Stimulated activated CD8-positive, alpha-beta memory T cell treated with anti-CD3 and anti-CD28 coated beads, Interleukin-12 subunit alpha, Interleukin-12 subunit beta, amount 100 ng/mL, for 24 hours (primary cell): ENCODE data around the gene SPSB3.
"Not testable (repeated sequence)": the region's sequence is repeated elsewhere in the genome, so short reads cannot be mapped to it uniquely, and the experiment has no call there.

Experiments
- DNase-seq: peaks from one replicate; pipeline ENCODE4 v3.0.0-alpha.2; 2020; ENCODE audit errors: extremely low read depth

Gene SPSB3

DNA sequence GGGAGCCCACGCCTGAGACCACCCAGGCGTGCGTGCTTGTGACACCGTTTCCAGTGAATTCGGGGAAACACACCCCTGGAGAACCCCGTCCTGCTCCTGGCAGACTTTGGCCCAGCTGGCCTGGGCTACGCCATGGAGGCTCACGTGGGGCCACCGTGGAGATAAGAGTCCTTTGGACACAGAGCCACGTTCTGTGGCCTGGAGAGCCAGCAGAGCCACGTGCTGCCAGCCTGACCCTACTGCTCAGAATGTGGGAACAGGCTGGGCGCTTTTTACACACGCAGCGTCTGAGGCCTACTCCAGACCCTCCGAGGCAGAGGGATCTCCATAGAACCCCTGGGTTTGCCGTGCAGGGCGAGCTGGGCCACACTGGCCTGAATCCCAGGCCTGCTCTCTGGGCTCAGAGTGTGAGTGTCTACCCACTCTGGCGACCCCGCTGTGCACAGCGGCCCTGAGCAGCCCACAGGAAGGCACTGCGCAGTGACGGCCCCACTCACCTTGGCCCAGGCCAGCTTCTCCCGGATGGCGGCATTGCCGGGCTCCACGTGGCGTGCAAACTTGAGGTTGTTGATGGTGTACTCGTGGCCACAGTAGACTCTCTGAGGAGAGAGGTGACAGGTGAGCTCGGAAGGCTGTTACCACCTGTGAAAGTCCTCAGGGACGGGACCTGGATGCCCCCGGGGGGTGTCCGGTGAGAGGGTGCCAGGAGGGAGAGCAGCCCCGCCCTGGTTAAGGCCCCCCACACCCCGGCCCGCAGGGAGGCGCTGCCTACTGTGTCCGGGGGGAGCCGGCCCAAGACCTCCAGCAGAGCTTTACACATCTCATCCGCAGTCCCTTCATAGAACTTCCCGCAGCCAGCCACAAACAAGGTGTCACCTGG is 34.3 kb upstream of the SPSB3 start:
- DNase-seq: no peak

DNA sequence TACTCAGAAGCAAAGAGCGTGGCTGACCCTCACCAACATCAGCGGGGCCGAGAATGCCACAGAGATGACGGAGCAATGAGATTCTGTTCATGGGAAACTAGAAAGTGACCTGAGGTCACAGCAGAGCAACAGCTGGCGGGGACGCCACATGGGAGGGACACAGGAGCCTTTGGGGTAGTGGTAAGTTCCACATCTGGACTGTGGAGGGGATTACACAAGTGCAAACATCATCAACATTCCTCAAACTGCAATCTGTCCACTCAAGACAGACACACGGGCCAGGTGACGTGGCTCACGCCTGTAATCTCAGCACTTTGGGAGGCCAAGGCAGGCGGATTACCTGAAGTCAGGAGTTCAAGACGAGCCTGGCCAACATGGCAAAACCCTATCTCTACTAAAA is 33.1 kb upstream of the SPSB3 start:
- no peak for DNase-seq

DNA sequence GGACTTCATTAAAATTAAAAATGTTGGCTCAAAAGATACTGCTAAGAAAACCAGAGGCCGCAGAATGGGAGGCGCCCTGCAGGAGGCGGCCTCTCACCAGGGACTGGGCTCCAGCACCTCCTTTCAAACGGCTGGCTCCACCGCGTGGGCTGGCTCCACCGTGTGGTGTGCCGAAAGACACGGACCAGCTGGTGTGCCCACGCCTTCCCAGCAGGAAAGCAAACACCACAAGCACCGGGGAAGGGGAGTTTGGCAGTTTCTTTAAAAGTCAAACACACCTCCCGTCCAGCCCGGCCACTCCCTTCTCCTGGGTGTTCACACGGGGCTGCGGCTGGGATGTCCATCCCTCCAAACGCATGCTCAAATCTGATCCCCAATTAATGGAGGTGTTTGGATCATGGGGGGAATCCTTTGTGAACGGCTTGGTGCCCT is 30.4 kb upstream of the SPSB3 start:
- peak; percentile 16 for DNase-seq

DNA sequence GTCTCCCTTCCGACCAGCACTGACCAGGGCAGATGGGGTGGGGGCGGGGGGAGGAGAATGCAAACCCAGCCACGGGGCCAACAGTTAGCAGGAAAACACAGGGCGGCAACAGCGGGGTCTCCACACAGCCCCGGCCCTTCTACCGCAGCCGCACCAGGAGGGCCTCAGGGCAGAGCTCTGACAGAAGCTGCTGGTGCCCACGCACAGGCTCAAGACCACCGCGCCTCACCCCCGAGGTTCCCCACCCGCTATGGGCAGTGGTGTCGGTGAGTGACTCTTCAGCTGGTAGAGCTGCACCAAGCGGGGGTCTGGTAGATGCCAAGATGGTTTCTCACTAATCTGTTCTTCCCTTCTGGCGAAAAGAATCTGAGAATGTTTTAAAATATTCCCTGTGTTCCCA is 28.2 kb upstream of the SPSB3 start:
- DNase-seq: no peak

DNA sequence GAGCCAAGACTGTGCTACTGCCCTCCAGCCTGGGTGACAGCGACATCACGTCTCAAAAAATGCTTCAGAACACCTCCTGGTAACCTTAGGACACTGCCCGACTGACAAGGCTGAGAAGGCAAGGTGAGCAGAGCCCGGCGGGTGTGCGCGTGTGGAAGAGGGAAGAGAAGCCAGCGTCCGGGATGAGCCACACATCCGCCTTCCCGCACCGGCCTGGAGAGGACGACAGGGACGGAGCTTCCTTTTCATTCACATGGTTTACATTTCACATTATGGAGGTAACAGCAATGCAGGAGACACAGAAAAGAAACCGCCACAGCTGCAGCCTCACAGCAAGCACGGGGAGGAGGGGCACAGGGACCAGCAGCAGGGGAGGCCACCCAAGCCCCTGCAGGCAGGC is 27.7 kb upstream of the SPSB3 start:
- DNase-seq: no peak

DNA sequence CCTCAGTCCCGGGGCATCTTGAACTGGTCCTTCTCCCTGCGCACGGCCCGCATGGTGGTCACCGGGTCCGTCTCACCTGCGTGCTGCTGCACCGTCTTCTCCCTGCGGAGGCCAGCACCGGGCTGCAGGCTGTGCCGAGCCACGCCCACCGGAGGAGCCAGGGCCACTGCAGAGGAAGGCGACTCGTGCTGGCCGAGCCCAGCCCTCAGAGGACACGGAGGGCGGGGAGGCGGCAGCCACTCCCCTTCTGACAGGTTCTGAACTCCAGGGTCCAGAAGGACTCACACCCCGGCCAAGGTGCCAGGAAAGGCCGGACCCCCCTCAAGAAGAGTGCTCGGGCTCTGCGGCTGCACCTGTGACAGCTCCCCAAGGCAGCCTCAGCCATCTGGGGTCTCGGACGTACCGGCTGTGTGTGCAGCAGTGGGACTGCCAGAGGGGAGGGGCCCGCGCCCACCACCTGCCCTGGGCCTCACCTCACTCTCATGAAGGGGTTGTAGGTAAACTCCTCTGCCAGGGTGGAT is 27.0 kb upstream of the SPSB3 start:
- DNase-seq: no peak

DNA sequence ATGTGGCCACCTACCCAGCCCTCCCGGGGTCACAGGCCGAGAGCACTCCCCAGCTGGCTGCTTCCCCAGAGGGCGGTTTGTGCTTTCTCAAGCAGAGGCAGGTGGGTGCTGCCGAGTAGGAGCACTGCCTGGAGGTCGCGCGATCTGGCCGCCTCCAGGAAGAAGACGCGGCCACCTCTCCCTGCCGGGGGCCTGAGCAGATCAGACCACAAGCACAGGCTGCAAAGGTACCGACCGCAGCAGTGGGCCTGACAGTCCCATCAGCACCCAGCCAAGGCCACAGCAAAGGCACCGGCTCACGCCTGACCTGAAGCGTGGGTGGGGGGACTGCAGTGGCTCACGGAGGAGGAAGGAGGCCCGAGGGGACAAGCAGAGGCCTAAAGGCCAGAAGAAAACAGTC is 26.3 kb upstream of the SPSB3 start:
- DNase-seq: no peak

DNA sequence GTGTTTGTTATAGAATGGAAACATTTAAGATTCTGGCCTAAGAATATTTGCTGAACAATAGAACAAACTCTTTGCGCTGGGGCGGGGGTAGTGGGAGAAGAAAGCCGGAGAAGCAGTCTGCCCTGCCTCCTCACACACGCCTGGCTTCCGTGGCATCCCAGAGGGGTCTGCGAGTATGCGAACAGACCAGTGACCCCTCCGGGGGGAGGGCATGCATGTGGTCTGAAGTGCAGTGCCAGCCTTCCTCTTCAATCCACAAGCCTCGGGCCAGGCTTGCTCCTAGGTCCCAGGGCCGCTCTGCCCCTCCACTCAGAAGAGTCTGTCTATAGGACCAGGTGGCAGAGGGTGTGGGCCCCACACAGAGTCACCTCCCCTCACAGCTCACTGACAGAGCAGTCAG is 25.3 kb upstream of the SPSB3 start:
- no peak for DNase-seq

DNA sequence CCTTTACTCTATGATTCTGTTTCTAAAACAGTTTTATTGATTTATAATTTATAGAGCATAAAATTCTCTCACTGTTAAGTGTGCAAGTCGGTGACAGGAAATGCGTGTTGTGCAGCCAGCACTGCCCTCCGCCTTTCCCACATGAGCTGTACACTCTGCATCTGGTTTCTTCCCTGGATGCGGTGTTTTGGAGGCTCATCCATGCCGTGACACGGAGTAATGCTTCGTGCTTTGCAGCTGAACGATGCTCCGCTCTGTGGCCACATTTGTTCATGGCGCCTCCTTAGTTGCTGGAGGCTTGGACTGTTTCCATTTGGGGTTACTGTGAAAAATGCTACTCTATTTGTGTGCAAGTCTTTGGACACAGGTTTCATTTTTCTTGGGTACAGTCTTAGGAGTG is 18.3 kb upstream of the SPSB3 start:
- no peak for DNase-seq

DNA sequence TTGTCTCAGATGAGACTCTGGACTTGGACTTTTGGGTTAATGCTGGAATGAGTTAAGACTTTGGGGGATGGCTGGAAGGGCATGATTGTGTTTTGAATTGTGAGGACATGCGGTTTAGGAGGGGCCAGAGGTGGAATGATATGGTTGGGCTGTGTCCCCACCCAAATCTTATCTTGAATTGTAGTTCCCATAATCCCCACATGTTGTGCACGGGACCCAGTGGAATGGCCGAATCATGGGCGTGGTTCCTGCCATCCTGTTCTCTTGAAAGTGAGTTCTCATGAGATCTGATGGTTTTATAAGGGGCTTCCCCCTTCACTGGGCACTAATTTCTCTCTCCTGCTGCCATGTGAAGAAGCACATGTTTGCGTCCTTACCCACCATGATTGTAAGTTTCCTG is 16.9 kb upstream of the SPSB3 start:
- not testable (repeated sequence) for DNase-seq

DNA sequence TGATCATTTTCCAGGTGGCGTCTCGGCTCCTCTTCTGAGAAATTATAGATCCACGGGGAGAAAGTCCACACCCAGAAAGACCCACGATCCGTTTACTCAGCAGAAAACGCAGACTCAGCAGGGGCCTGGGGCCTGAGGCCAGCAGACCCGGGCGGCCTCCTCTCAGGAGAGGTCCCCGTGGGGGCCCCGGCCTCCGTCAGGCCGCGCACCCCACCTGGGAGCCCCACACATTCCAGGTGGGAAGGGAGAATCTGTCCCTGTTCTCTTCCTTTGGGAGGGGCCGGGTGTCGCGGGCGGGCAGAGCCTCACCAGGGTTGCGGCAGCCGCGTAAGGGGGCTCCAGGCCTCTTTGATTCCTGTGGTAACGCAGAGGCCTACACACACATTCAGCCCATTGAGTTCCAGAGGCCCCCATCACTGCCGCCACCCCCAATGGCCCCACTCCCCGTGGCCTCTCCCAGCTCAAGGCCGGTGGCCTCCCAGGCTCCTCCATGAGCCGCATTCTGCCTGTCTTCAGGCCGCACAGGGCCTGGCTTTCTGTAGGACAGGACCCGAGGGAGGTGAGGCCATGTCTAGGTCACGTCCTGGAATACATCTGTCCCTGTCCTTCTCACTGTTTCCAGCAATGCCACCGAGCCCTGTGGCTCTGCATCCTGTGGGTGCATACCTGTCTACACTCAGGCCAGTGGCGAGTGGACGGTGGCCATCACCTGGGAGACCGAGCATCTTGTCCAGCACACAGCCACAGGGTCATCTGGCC is 12.7 kb upstream of the SPSB3 start:
- DNase-seq: no peak

DNA sequence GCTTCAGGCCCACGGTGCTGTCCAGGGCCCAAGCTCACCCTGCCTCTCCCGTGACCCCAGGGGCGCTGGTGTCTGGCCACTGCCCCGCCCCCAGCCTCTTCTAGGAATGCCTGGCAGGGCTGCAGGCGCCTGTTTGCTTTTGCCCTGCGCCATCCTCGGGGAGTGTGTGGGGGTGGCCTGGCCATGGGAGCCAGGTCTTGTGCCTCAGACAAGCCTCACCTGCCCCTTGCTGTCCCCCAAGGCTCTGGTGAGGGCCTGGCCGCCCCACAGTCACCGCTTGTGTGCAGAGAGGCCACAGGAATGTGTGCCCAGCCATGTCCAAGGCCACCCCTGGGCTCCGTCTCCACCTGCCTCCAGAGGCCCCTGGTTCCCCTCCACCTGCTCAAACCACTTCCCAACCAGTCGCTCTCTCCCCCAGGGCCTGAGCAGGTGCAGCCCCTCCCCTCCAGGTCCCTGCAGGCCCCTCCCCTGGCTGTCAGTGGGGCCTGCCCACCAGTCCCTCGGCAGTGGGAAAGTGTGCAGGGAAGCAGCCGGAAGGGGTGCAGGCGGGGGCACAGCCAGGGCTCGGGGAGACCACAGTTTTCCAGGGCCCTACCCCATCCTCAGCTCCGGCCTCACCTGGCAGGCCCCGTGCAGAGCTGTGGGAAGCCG is 12.0 kb upstream of the SPSB3 start:
- no peak for DNase-seq

DNA sequence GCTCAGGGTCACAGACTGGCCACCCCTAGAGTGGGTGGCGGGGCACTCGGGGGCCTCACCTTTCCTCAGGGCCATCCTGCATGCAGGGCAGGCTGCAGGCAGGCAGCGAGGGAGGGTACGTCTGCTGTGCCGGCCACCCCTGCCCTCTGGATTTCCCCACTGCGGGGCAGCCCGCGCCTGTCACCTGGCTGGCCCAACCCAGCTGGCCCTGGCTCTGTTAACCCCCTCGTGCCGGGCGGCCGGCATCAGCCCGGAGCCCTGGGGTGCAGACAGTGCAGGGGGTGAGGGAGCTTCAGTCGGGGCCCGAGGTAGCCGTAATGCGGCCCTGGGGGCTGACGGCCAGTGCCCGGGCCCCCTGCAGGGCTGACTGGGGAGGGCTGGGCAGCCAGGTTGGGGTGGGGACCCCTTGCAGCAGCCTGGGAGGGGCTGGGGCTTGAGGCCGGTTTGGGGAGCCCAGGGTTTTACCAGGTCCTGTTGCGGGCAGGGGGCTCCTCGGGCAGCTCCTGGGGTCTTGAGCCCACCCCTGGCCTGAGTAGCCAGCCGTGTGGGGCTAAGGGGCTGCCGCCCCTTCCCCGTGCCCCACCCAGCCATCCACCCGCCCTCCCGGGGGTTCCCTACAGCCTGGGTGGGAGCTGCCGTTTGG is 11.3 kb upstream of the SPSB3 start, which contains the start of gene IGFALS:
Gene IGFALS (minus strand): TSS at position 128 of the 643 bp plus-strand sequence. CDS start 53 bp downstream, at position 75.
- no peak for DNase-seq

DNA sequence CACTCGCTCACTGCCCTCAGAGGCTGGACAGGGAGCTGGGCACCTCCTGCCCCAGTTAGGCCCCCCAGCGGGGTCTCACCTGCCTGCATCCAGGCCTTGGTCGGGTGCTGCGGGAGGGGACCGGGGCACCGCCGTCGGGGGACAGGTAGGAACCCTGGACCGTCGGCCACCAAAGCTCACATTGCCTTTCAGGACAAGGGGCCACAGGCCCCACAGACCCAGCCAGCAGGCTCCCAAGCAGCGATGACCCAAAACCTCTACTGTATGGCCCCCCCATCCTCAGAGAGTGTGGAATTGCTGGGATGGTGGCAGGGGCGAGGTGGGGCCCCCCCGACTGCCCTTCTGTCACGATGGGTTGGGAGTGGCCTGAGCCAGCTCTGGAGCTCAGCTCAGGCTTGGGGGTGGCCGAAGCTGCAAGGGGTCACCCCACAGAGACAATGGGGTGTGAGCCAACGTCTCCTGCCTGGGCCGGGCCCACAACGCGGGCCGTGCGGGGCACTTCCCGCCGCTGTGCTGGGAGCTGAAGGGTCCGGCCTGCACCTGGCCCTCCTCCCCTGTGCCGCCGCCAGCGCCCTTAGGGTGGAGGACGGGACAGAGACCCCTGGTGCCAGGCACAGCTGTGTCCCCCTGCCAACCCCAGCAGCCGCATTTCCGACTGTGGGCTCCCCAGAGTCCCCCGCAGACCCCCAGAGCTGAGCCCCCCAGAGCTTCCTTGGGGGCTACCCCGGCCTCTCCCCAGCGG is 10.6 kb upstream of the SPSB3 start:
- no peak for DNase-seq

DNA sequence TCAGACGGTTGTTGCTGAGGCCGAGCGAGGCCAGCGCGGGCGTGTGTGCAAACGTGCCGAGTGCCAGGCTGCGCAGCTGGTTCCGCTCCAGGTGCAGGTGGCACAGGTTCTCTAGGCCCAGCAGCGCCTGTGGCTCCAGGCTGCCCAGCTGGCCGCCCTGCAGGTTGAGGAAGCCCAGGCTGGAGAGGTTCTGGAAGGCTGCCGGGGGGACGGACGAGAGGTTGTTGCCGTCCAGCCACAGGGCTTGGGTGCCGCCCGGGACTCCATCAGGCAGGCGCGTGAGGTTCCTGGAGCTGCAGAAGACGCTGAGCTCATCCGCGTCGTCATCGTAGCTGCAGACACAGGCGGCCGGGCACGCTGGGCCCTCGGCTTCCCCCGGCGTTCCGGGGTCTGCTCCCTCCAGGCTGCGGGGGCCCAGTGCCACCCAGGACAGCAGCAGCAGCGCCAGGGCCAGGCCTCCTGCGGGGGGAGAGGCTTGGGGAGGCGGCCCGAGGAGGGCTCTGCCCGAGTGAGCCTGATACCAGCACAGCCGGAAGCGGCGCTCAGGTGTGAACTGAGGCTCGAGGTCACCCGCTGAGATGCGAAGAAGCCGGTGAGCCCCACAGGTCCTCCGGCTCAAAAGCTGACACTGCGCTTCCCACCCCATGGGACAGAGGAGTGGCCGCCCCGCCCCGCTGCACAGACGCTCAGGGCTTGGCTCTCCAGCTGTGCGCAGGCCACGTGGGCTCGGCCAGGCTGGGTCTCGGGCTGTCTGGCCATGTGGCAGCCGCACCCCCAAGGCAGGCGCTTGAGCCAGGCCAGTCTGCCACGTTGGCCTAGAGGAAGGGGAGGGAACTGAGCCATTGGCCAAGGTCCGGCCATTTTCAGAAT is 9.8 kb upstream of the SPSB3 start:
- no peak for DNase-seq

DNA sequence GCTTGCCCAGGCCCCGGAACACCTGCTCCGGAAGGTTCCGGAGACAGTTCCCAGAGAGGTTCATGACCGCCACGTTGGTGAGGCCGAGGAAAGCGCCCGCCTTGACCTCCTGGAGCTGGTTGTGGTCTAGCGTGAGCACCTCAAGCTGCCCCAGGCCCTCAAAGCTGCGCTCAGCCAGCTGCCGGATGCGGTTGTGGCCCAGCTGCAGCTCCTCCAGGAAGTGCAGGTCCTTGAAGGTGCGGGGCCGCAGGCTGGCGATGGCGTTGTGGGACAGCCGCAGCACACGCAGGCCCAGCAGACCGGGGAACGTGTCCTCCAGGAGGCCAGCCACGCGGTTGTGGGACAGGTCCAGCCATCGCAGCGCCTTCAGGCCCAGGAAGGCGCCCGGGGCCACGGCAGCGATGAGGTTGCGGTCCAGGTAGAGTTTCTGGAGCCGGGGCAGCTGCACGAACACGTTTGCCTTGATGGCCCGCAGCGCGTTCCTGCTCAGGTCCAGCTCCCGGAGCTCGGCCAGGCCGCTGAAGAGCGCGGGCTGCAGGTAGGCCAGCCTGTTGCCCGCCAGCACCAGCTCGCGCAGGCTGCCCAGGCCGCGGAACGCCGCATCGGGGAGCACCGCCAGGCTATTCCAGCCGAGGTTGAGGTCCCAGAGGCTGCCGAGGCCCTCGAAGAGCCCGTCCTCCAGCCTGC is 9.0 kb upstream of the SPSB3 start:
- DNase-seq: no peak

DNA sequence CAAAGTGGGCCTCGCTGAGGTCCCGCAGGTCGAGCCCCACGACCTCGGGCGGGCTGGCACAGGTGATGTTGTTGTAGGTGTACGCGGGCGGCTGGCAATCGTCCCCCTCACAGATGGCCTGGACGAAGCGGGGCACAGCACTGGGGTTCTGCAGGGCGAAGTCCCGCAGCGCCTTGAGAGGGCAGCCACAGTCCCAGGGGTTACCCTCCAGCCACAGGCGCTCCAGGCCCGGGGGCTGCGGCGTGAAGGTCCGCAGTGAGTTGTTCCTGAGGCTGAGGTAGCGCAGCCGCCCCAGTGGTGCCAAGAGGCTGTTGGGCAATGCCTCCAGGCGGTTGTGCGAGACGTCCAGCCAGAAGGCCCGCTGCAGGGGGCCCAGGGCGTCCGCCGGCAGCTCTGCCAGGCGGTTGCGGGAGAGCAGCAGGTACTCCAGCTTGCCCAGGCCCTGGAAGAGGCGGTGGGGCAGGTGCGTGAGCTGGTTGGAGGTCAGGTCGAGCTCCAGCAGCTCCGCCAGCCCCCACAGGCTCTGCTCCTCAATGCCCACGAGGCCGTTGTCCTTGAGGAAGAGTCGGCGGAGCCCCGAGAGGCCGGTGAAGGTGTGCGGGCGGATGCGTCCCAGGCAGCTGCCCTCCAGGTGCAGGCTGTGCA is 8.4 kb upstream of the SPSB3 start:
- no peak for DNase-seq

DNA sequence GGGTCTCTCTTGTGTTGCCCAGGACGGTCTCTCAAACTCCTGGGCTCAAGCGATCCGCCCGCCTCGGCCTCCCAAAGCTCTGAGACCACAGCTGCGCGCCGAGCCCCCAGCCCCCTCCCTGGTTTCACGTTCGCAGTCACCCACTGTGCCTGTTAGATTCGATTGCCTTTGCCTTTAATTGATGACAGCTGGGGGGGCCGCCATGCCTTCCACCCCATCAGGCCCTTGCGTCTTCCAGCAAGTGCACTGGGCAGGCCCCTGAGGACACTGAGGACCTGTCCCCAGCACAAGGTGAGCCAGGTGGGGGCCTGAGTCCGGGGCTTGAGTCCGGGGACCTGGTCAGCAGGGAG is 7.9 kb upstream of the SPSB3 start:
- no peak for DNase-seq

DNA sequence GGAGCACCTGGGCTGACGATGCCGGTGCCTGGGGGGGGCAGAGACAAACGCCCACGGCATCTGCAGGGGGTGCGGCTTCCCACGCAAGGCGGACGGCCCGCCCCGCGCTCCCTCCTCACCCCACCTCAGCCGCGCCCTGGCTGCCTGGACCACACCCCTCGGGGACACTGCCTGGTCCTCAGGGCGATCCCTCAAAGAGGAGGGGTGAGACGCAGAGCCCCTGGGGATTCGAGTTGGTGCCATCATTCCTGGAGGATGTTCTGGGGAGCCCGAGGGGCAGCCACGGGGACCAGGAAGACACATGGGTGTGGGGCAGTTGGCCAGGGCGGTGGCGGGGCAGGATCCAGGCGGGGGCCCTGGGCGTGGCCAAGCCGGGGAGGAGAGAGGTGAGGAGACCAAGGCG is 7.3 kb upstream of the SPSB3 start:
- DNase-seq: no peak
